AG04449 (cell line): Measurements from ENCODE around the gene MBNL2.

Source experiments
- CTCF ChIA-PET: fragments of 350-600 bp; formaldehyde crosslinking; extraction: SDS; loops from one replicate; lab custom pipeline; 2021; ENCODE audit warnings: antibody characterized with exemption; lab: Yijun Ruan, JAX
- POLR2A ChIA-PET: fragments of 400-600, 350-600 bp; formaldehyde crosslinking; extraction: SDS; loops from one replicate; lab custom pipeline; 2020; ENCODE audit warnings: antibody characterized with exemption, inconsistent platforms; lab: Yijun Ruan, JAX
- DNase-seq: peaks from one replicate; pipeline ENCODE4 v3.0.0-alpha.2; 2010; ENCODE audit warnings: low read depth, low spot score
- H3K4me3 ChIP-seq: 2 replicates; pipeline ENCODE4 v1.5.1; 2011; ENCODE audit warnings: low read depth, mild to moderate bottlenecking, control low read depth, low read length
- TF ChIP-seq, protein P1 (sequence below): IDR thresholded peaks from one replicate; pipeline ENCODE4 v1.5.1; 2011; ENCODE audit warnings: mild to moderate bottlenecking, moderate library complexity, low read length, control low read depth, inconsistent platforms; ENCODE audit not compliant: insufficient read depth; ENCODE audit errors: missing control alignments

Gene MBNL2

DNA sequence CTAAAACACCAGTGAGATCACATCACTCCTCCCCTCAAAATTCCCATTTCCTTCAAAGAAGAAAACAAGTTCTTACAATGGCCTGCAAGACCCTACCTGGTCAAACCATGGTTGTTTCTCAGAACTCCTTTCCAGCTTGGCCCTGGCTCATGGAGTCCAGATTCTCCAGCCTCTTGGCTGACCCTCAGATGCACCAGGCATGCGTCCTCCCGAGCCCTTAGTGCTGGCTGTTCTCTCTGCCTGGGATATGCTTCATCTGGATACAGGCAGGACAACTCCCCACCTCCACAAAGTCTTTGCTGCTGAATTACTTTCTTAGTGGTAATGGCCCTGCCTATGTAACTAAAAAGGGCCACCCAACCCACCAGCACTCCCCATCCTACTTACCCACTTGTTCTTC lies 94.3 kb downstream of the MBNL2 start:
- CTCF ChIA-PET = no interaction called here
- no peak overlapping the region for H3K4me3 ChIP-seq
- DNase-seq = no peak
- TF ChIP-seq, protein P1, sequence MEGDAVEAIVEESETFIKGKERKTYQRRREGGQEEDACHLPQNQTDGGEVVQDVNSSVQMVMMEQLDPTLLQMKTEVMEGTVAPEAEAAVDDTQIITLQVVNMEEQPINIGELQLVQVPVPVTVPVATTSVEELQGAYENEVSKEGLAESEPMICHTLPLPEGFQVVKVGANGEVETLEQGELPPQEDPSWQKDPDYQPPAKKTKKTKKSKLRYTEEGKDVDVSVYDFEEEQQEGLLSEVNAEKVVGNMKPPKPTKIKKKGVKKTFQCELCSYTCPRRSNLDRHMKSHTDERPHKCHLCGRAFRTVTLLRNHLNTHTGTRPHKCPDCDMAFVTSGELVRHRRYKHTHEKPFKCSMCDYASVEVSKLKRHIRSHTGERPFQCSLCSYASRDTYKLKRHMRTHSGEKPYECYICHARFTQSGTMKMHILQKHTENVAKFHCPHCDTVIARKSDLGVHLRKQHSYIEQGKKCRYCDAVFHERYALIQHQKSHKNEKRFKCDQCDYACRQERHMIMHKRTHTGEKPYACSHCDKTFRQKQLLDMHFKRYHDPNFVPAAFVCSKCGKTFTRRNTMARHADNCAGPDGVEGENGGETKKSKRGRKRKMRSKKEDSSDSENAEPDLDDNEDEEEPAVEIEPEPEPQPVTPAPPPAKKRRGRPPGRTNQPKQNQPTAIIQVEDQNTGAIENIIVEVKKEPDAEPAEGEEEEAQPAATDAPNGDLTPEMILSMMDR = no peak
- POLR2A ChIA-PET = no interaction called here

DNA sequence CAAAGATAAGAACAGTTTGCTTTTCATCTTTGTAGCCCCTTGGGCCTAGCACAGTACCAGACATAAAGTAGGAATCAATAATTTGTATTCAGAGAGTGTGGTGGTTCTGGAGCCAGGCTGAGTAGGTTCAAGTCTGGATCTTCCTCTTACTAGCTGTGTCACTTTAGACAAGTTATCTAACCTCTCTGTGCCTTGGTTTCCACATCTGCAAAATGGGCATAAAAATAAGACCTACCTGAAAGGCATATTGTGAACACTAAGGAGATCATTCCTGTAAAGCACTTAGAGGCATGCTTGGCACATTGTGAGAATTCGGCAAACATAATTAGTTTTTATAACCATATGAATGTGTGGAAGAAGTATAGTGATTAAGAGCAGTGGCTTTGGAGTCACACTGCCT lies 95.8 kb downstream of the MBNL2 start:
- ChIA-PET POLR2A (no interaction called here), CTCF (interaction anchor here (1.7 kb wide), 1 partner anchor 15 kb away, joined by 4 read pairs; no protein-coding TSS in a partner anchor)
- TF ChIP-seq, protein P1 = no peak
- no peak overlapping the region for H3K4me3 ChIP-seq
- DNase-seq = no peak

- DNase-seq = no peak
- TF ChIP-seq, protein P1 = no peak
- no peak overlapping the region for H3K4me3 ChIP-seq
- CTCF ChIA-PET = interaction anchor here (1.4 to 1.7 kb wide), 2 partner anchors 14 to 208 kb away, joined by 4 to 6 read pairs; no protein-coding TSS in a partner anchor
- POLR2A ChIA-PET = no interaction called here
These were observed 96.4 kb downstream of the MBNL2 start for GRCh38 chr13:97318532-97318931.

DNA sequence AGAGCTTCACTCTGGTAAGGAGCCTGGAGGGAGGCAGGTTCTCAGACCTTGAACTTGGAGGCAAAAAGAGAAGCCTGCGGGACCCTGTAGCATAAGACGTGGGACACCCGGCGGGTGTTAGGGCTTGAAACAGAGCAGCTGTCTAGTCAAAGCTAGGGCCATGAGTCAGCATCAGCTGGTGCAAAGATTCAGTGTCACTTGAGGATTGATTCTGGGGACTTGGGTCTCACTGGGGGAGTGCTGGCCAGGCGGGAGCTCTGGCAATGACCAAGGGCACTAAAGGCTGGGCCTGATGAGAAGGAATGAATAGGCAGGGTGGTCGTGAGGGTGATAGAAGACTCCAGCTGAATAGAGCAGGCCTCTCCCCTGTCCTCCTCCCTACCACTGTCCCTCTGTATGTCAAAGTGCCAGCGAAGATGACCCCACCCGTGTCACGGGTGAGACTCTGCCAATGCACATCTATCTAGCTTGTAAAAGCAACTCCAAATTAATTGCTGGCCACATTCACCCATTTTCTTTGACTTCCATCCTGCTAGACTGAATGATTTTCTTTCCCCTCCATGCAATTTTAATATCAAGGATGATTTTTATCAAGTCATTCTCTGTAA lies 97.1 kb downstream of the MBNL2 start:
- POLR2A ChIA-PET = no interaction called here
- TF ChIP-seq, protein P1 = no peak
- DNase-seq = no peak
- CTCF ChIA-PET = interaction anchor here (0.7 to 1.7 kb wide), 4 partner anchors 14 to 209 kb away, joined by 3 to 6 read pairs (median 4); no protein-coding TSS in a partner anchor
- H3K4me3 ChIP-seq = no peak overlapping the region

- TF ChIP-seq, protein P1 = no peak
- no peak overlapping the region for H3K4me3 ChIP-seq
- ChIA-PET POLR2A (no interaction called here), CTCF (interaction anchor here (0.8 to 1.0 kb wide), 2 partner anchors 13 to 211 kb away, joined by 3 to 4 read pairs; no protein-coding TSS in a partner anchor)
- DNase-seq = no peak
These were observed 99.0 kb downstream of the MBNL2 start for GRCh38 chr13:97321101-97321500.

DNA sequence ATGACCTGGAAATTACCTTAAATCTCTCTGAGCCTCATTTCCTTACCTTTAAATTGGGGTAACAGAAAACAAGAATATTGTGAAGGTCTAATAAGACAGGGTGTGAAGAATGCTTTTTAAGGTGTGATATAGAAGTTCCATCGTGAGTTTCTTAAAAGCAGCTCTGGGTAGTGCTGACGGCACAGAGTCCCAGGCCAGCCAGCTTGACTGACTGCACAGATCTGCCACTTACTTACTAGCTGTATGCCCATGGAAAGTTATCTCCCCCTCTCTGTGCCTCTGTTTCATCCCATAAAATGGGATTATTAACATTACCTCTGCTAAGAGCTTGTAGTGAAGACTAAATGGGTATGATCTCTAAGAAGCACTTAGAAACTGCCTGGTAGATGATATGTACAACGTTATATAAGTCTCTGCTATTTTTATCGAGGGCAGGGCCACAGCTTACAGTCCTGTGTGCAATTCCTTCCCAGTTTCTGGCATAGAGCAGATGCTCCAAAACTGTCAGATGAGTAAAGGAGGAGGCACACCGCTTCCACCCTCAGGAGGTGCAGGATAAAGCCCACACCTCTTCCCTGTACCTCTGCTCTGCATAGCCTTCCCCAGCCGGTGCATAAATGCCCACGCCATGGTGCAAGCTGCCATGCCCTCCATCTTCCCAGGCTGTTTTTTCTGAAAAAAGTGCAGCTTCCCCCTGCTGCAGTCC lies 99.6 kb downstream of the MBNL2 start:
- CTCF ChIA-PET = interaction anchor here (0.8 to 1.0 kb wide), 2 partner anchors 12 to 212 kb away, joined by 3 to 4 read pairs; no protein-coding TSS in a partner anchor
- TF ChIP-seq, protein P1 = no peak
- no peak for DNase-seq
- POLR2A ChIA-PET = no interaction called here
- H3K4me3 ChIP-seq = no peak overlapping the region
